Parietal lobe (tissue), 1 donor: ENCODE measurements around the gene ALDH6A1. TPM values are rescaled to one million over a fixed set of nuclear protein-coding genes. Genes with fewer than 3 reads are reported as not detected.

Experiments used
- total RNA-seq: library from RNA; depleted of rRNA; stranded (reverse); fragments of >200 nt; gene quantifications from one replicate; pipeline ENCODE4 v1.2.3, GENCODE V29; 2014

The ALDH6A1 gene
- 32.2 TPM for total RNA-seq

DNA sequence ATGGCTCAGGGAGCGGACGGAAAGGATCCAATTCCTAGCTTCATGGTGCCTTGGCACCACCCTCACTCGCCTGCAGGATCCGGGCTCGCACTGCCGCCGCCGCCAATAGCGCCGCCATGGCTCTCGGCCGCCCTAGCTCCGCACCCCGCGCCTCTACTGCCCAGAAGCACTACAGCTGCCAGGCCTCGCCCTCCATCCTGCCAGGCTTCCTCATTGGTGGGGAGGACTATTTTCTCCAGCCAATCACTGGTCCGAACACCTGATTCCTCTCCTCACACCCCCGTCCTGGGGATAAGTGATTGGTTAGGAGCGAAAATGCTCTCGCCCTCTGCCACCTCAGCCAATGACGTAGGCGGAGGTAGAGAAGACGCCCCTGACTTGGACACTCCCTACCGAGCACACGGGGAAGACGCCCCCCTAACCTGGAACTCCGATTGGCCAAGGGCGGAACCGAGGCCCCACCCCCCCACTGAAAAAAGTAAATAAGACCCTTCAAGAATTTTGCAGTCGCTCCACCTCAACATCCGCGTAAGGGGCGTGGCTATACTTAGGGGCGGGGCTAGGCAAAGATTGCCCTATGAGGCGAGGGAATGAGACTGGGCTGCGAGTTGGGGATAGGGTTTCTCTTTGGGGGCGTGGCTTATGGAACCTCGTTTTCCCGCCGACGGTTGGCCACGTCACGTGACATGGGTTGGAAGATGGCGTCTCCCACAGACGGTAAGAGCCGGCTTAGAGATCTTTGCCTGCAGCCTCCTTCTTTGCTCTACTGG, at the start of gene ALDH6A1, which contains the start of gene LIN52:
Gene ALDH6A1, minus strand, starts transcription at position 177 of the 770 bp plus-strand sequence. Its CDS starts 59 bp downstream, at position 118.
Gene LIN52, plus strand, starts transcription at position 680 of the 770 bp plus-strand sequence. Its CDS starts 19 bp downstream, at position 699.

DNA sequence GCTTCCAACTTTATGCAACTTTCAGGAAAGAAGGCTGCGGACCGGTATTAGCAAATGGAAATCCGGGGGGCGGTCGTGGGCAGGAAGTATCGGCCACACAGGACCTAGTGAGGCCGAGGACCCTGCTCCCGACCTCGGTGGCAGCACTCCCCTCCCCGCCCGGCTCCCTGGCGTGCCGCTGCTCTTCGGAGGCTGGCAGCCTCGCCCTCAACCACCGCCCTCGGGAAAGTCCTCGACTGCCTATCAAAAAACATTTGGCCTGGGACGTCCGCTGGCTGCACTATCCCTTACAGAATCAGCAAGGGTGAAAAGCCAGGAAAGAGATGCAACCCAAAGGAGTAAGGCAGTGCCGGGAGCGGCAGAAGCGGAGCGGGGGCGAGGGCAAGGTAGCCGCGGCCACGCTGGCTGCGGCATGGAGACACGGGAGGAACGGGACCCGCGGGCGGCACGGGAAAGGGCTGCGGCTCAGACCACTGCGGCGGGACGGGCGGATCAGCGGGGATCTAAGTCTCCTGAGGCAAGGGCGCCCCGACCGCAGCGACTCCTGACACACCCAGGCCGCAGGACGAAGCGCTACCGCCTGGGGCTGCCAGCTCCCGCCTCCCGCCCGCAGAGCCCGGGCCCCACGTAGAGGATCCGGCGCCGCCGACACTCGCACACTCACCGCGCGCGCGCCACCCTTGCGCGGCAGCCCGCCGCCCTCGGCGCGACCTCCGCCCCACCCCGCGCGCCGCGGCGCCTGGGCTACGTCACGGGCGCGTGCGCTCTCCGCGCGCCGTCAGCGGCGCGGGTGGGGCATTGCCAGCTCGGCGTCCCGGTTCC, 65.5 kb downstream of the ALDH6A1 start, which contains the start of the genes BBOF1 and ENTPD5:
Gene BBOF1, plus strand, starts transcription at position 764 of the 822 bp plus-strand sequence. CDS start 130 bp downstream, outside the sequence.
Gene ENTPD5, minus strand, starts transcription at position 703 of the 822 bp plus-strand sequence. CDS start 31,186 bp downstream, outside the sequence.

Other genes with a start within 250 kb of the ALDH6A1 start
- 9.4 TPM for gene PTGR2, start 232.6 kb downstream of the ALDH6A1 start, total RNA-seq
- 84.5 TPM for gene ZNF410, start 197.6 kb downstream of the ALDH6A1 start, total RNA-seq
- 29.7 TPM for gene FAM161B, start 134.4 kb downstream of the ALDH6A1 start, total RNA-seq
- gene COQ6, start 134.2 kb downstream of the ALDH6A1 start, total RNA-seq: 37.9 TPM
- 9.4 TPM for gene ENTPD5, start 65.2 kb downstream of the ALDH6A1 start, total RNA-seq
- 11.9 TPM for gene BBOF1, start 65.1 kb downstream of the ALDH6A1 start, total RNA-seq
- 18.2 TPM for gene LIN52, start 503 bp upstream of the ALDH6A1 start, total RNA-seq
- gene VSX2, start 155.0 kb upstream of the ALDH6A1 start, total RNA-seq: not detected
- gene ABCD4, start 218.5 kb upstream of the ALDH6A1 start, total RNA-seq: 56.3 TPM